Bronchial epithelial cell (primary cell): Measurements from ENCODE around the gene KLHL3. TPM values are rescaled to one million over a fixed set of nuclear protein-coding genes. Genes with fewer than 3 reads are reported as not detected.

Source experiments
- DNase-seq: peaks from one replicate; pipeline ENCODE4 v3.0.0-alpha.2; 2010; ENCODE audit warnings: low read depth
- FAIRE-seq: peaks from 2 replicates; lab custom pipeline; 2011; peaks lifted over from hg19 to GRCh38; lab: Jason Lieb, UNC
- H3K27me3 ChIP-seq: 2 replicates; pipeline ENCODE4 v1.5.1; 2011; ENCODE audit warnings: low read length; ENCODE audit not compliant: control insufficient read depth, insufficient read depth
- H3K36me3 ChIP-seq: 2 replicates; pipeline ENCODE4 v1.5.1; 2011; ENCODE audit warnings: low read length; ENCODE audit not compliant: control insufficient read depth, insufficient read depth
- H3K4me3 ChIP-seq: 2 replicates; pipeline ENCODE4 v1.5.1; 2011; ENCODE audit warnings: mild to moderate bottlenecking, low read depth, low read length, control low read depth
- CTCF ChIP-seq: IDR thresholded peaks from 2 replicates; pipeline ENCODE4 v1.5.1; 2011; ENCODE audit warnings: mild to moderate bottlenecking, moderate library complexity, low read length, control low read depth, inconsistent platforms; ENCODE audit not compliant: insufficient read depth, severe bottlenecking
- total RNA-seq: library from RNA; depleted of rRNA; stranded (reverse); fragments of >200 nt; gene quantifications from 2 replicates; pipeline ENCODE4 v1.2.1, GENCODE V29; 2014

The KLHL3 gene
- total RNA-seq, 1 donor from 2014 or later: 0.53 TPM

- peaks cover 3% of the 10 kb centered on the region for H3K27me3 ChIP-seq
Measured at GRCh38 chr5:137582218-137582617, 153.7 kb downstream of the KLHL3 start.

GRCh38 chr5:137581776-137582175 is 154.1 kb downstream of the KLHL3 start:
- DNase-seq: no peak
- no peak for TF ChIP-seq CTCF
- H3K36me3 ChIP-seq: no peaks in the 10 kb centered on the region
- H3K4me3 ChIP-seq: no peak overlapping the region
- H3K27me3 ChIP-seq: peaks cover 2% of the 10 kb centered on the region
- no peak for FAIRE-seq

More at GRCh38 chr5:137582218-137582617, 153.7 kb downstream of the KLHL3 start:
- FAIRE-seq: no peak
- Histone ChIP-seq H3K36me3 (no peaks in the 10 kb centered on the region), H3K4me3 (no peak overlapping the region)
- DNase-seq: no peak
- no peak for TF ChIP-seq CTCF

- FAIRE-seq (peak; percentile 13), DNase-seq (no peak)
- Histone ChIP-seq H3K4me3 (no peak overlapping the region), H3K27me3 (no peaks in the 10 kb centered on the region), H3K36me3 (no peaks in the 10 kb centered on the region)
- peak; percentile 47 for TF ChIP-seq CTCF
Measured at GRCh38 chr5:137580030-137580429, 155.9 kb downstream of the KLHL3 start.

GRCh38 chr5:137575847-137576246 is 160.0 kb downstream of the KLHL3 start:
- no peak for FAIRE-seq
- peak; percentile 60 for DNase-seq
- no peak for TF ChIP-seq CTCF
- Histone ChIP-seq H3K36me3 (no peaks in the 10 kb centered on the region), H3K27me3 (no peaks in the 10 kb centered on the region), H3K4me3 (no peak overlapping the region)

GRCh38 chr5:137575211-137575610 is 160.7 kb downstream of the KLHL3 start:
- Histone ChIP-seq H3K36me3 (no peaks in the 10 kb centered on the region), H3K4me3 (no peak overlapping the region), H3K27me3 (no peaks in the 10 kb centered on the region)
- TF ChIP-seq CTCF: no peak
- DNase-seq (no peak), FAIRE-seq (no peak)

- no peaks in the 10 kb centered on the region for H3K36me3 ChIP-seq
- DNase-seq (no peak), FAIRE-seq (no peak)
- H3K4me3 ChIP-seq: no peak overlapping the region
- TF ChIP-seq CTCF: no peak
- H3K27me3 ChIP-seq: peaks cover 3% of the 10 kb centered on the region
Measured at GRCh38 chr5:137573376-137573775, 162.5 kb downstream of the KLHL3 start.
